Measurements from ENCODE around the gene MN1.
"Not testable (repeated sequence)": the region's sequence is repeated elsewhere in the genome, so short reads cannot be mapped to it uniquely, and the experiment has no call there.

MN1 gene

GRCh38 chr22:27761665-27762064 lies 39.9 kb downstream of the MN1 start:
- DNase-seq (ENCODE audit: low read depth in 3 of 3), result no peak

- no peak for DNase-seq (ENCODE audit: low read depth in 3 of 3)
These were observed 40.6 kb downstream of the MN1 start for GRCh38 chr22:27761000-27761399.

GRCh38 chr22:27760474-27760873 lies 41.1 kb downstream of the MN1 start:
- no peak for DNase-seq (ENCODE audit: low read depth in 3 of 3)

GRCh38 chr22:27757928-27758525 lies 43.5 kb downstream of the MN1 start:
- DNase-seq (ENCODE audit: low read depth in 3 of 3), result no peak

GRCh38 chr22:27756212-27756660 lies 45.3 kb downstream of the MN1 start:
- DNase-seq (ENCODE audit: low read depth in 3 of 3), result no peak

- DNase-seq (ENCODE audit: low read depth in 3 of 3), result no peak
These were observed 45.9 kb downstream of the MN1 start for GRCh38 chr22:27755521-27756211.

- DNase-seq (ENCODE audit: low read depth in 3 of 3), result no peak
These were observed 46.6 kb downstream of the MN1 start for GRCh38 chr22:27754888-27755480.

GRCh38 chr22:27754247-27754887 lies 47.2 kb downstream of the MN1 start:
- DNase-seq (ENCODE audit: low read depth in 3 of 3), result no peak

GRCh38 chr22:27752771-27753170 lies 48.8 kb downstream of the MN1 start:
- DNase-seq (ENCODE audit: low read depth in 3 of 3), result no peak

GRCh38 chr22:27752141-27752540 lies 49.4 kb downstream of the MN1 start:
- no peak for DNase-seq (ENCODE audit: low read depth in 3 of 3)

GRCh38 chr22:27751277-27752070 lies 50.1 kb downstream of the MN1 start:
- no peak for DNase-seq (ENCODE audit: low read depth in 3 of 3)

GRCh38 chr22:27750584-27751265 lies 50.8 kb downstream of the MN1 start:
- DNase-seq (ENCODE audit: low read depth in 3 of 3), result no peak

- DNase-seq (ENCODE audit: low read depth in 3 of 3), result no peak
These were observed 51.8 kb downstream of the MN1 start for GRCh38 chr22:27749597-27750225.

- DNase-seq (ENCODE audit: low read depth in 3 of 3), result no peak
These were observed 52.8 kb downstream of the MN1 start for GRCh38 chr22:27748751-27749191.

GRCh38 chr22:27748349-27748748 lies 53.2 kb downstream of the MN1 start:
- no peak for DNase-seq (ENCODE audit: low read depth in 3 of 3)

- no peak for DNase-seq (ENCODE audit: low read depth in 3 of 3)
These were observed 53.9 kb downstream of the MN1 start for GRCh38 chr22:27747396-27748221.

- DNase-seq (ENCODE audit: low read depth in 3 of 3), result no peak
These were observed 54.6 kb downstream of the MN1 start for GRCh38 chr22:27746918-27747317.

GRCh38 chr22:27745809-27746208 lies 55.7 kb downstream of the MN1 start:
- DNase-seq (ENCODE audit: low read depth in 3 of 3), result no peak

- no peak for DNase-seq (ENCODE audit: low read depth in 3 of 3)
These were observed 56.4 kb downstream of the MN1 start for GRCh38 chr22:27745154-27745553.

GRCh38 chr22:27744078-27744477 lies 57.5 kb downstream of the MN1 start:
- DNase-seq (ENCODE audit: low read depth in 3 of 3), result not testable (repeated sequence)

Data from stimulated activated CD4-positive, alpha-beta T cell treated with anti-CD3 and anti-CD28 coated beads, TNF-alpha, amount 100 ng/mL, for 4 hours (primary cell).